SK-N-SH (cell line): ENCODE results near the gene GAN. TPM values are rescaled to one million over a fixed set of nuclear protein-coding genes. Genes with fewer than 3 reads are reported as not detected.

Experiments
- CTCF ChIA-PET: fragments of 300-600, 350-600 bp; formaldehyde crosslinking; extraction: SDS; loops from one replicate; lab custom pipeline; 2021; lab: Yijun Ruan, JAX
- POLR2A ChIA-PET: fragments of 350-600 bp; sonication (Branson Sonifier 250); formaldehyde crosslinking; extraction: SDS; loops from one replicate; lab custom pipeline; 2020; ENCODE audit warnings: antibody characterized with exemption, inconsistent platforms; lab: Yijun Ruan, JAX
- DNase-seq: peaks from one replicate; pipeline ENCODE4 v3.0.0; 2012
- H2AFZ ChIP-seq: fragments of 200-600 bp; sonication (generic); 2 replicates; pipeline ENCODE4 v1.8.1; 2016; ENCODE audit warnings: antibody characterized with exemption, mild to moderate bottlenecking, low read depth
- H3F3A ChIP-seq: fragments of 200-600 bp; sonication (generic); replicated peaks from 2 replicates; pipeline ENCODE3; 2016; ENCODE audit warnings: antibody characterized with exemption, mild to moderate bottlenecking; ENCODE audit not compliant: insufficient read depth
- H3K27ac ChIP-seq, 2 experiments: fragments of 200-500 bp in 1 of 2; fragments of 200-600 bp in 1 of 2; sonication (Bioruptor generic) in 1 of 2; sonication (generic), shearing (Covaris generic) in 1 of 2; 2 replicates each; pipeline versions ENCODE4 v1.5.1 to v1.6.1; 2014 to 2016; ENCODE audit warnings: low read depth in 2 of 2, inconsistent platforms in 1 of 2, low read length in 1 of 2, mild to moderate bottlenecking in 1 of 2, mixed read lengths in 1 of 2
- H3K27me3 ChIP-seq: fragments of 200-600 bp; sonication (generic), shearing (Covaris generic); 2 replicates; pipeline ENCODE4 v1.6.1; 2016; ENCODE audit warnings: mixed run types; ENCODE audit not compliant: insufficient read depth
- H3K36me3 ChIP-seq, 2 experiments: fragments of 200-500 bp in 1 of 2; fragments of 200-600 bp in 1 of 2; sonication (Bioruptor generic) in 1 of 2; sonication (generic) in 1 of 2; replicated peaks in 1 of 2; 2 replicates each; pipeline versions ENCODE3 to v1.5.1; 2014 to 2016; ENCODE audit warnings: low read length in 1 of 2, mild to moderate bottlenecking in 1 of 2; ENCODE audit not compliant: insufficient read depth in 2 of 2, control insufficient read depth in 1 of 2
- H3K4me1 ChIP-seq, 2 experiments: fragments of 200-500 bp in 1 of 2; fragments of 200-600 bp in 1 of 2; sonication (Bioruptor generic) in 1 of 2; sonication (generic), shearing (Covaris generic) in 1 of 2; 2 replicates each; pipeline versions ENCODE4 v1.5.1 to v1.6.1; 2014 to 2016; ENCODE audit warnings: low read depth in 1 of 2, low read length in 1 of 2, mixed run types in 1 of 2; ENCODE audit not compliant: insufficient read depth in 2 of 2, control insufficient read depth in 1 of 2
- H3K4me2 ChIP-seq: fragments of 200-600 bp; sonication (generic), shearing (Covaris generic); 2 replicates; pipeline ENCODE4 v1.6.1; 2017; ENCODE audit warnings: mixed run types
- H3K4me3 ChIP-seq, 2 experiments: fragments of 200-500 bp in 1 of 2; fragments of 200-600 bp in 1 of 2; sonication (Bioruptor generic) in 1 of 2; sonication (generic), shearing (Covaris generic) in 1 of 2; 2 replicates each; pipeline versions ENCODE4 v1.5.1 to v1.8.1; 2014 to 2016; ENCODE audit warnings: low read depth in 2 of 2, inconsistent platforms in 1 of 2, low read length in 1 of 2, mild to moderate bottlenecking in 1 of 2, mixed read lengths in 1 of 2, moderate library complexity in 1 of 2
- H3K79me2 ChIP-seq: fragments of 200-600 bp; sonication (generic); 2 replicates; pipeline ENCODE4 v1.8.1; 2017; ENCODE audit warnings: mild to moderate bottlenecking; ENCODE audit not compliant: insufficient read depth
- H3K9ac ChIP-seq: fragments of 200-600 bp; sonication (generic); 2 replicates; pipeline ENCODE4 v1.6.1; 2017; ENCODE audit warnings: mixed run types
- H3K9me2 ChIP-seq: fragments of 200-600 bp; sonication (generic); 2 replicates; pipeline ENCODE4 v1.6.1; 2017; ENCODE audit warnings: mixed run types
- H3K9me3 ChIP-seq: fragments of 200-600 bp; sonication (generic); 2 replicates; pipeline ENCODE4 v1.6.1; 2017; ENCODE audit warnings: mixed run types, mild to moderate bottlenecking, moderate library complexity
- H4K20me1 ChIP-seq: fragments of 200-600 bp; sonication (generic); 2 replicates; pipeline ENCODE4 v1.6.1; 2017; ENCODE audit warnings: mild to moderate bottlenecking, mixed run types; ENCODE audit not compliant: insufficient read depth
- CHD2 ChIP-seq: fragments of 150-350 bp; IDR thresholded peaks from 2 replicates; pipeline ENCODE4 v1.6.1; 2018; ENCODE audit warnings: low read length; ENCODE audit not compliant: partially characterized antibody
- ELF1 ChIP-seq: IDR thresholded peaks from 2 replicates; pipeline ENCODE4 v1.4.0; 2012
- EP300 ChIP-seq, 2 experiments: IDR thresholded peaks; 2 replicates each; pipeline versions ENCODE4 v1.4.0 to v1.6.1; 2012; ENCODE audit warnings: borderline replicate concordance in 1 of 2, low read depth in 1 of 2, low read length in 1 of 2
- EZH2phosphoT487 ChIP-seq: fragments of 200-600 bp; sonication (generic); IDR thresholded peaks from 2 replicates; pipeline ENCODE4 v1.6.1; 2017; ENCODE audit warnings: low read depth, mixed run types, mild to moderate bottlenecking, antibody characterized with exemption, moderate library complexity, borderline replicate concordance
- FOSL2 ChIP-seq: IDR thresholded peaks from 2 replicates; pipeline ENCODE4 v1.4.0; 2012; ENCODE audit warnings: low read depth, mild to moderate bottlenecking, moderate library complexity, borderline replicate concordance
- FOXJ3 ChIP-seq: sonication (generic); formaldehyde crosslinking; IDR thresholded peaks from 2 replicates; pipeline ENCODE4 v1.5.1; 2020; ENCODE audit warnings: mild to moderate bottlenecking, missing genetic modification reagents
- GABPA ChIP-seq: IDR thresholded peaks from 2 replicates; pipeline ENCODE4 v1.4.0; 2012; ENCODE audit warnings: low read depth, mild to moderate bottlenecking
- MEF2A ChIP-seq: IDR thresholded peaks from 2 replicates; pipeline ENCODE4 v1.4.0; 2012; ENCODE audit warnings: low read depth, borderline replicate concordance
- MXI1 ChIP-seq: IDR thresholded peaks from 2 replicates; pipeline ENCODE4 v1.6.1; 2012; ENCODE audit warnings: mild to moderate bottlenecking, low read depth, low read length, improper control_type of control experiment
- NFIC ChIP-seq: IDR thresholded peaks from 2 replicates; pipeline ENCODE4 v1.4.0; 2012; ENCODE audit warnings: borderline replicate concordance
- POLR2AphosphoS5 ChIP-seq: IDR thresholded peaks from 2 replicates; pipeline ENCODE4 v1.6.1; 2012; ENCODE audit warnings: low read depth, low read length
- RAD21 ChIP-seq: IDR thresholded peaks from 2 replicates; pipeline ENCODE4 v1.6.1; 2012; ENCODE audit warnings: mild to moderate bottlenecking, low read length
- RCOR1 ChIP-seq: fragments of 150-350 bp; IDR thresholded peaks from 2 replicates; pipeline ENCODE4 v1.6.1; 2017; ENCODE audit warnings: antibody characterized with exemption, low read length
- RFX5 ChIP-seq: IDR thresholded peaks from 2 replicates; pipeline ENCODE4 v1.6.1; 2012; ENCODE audit warnings: mild to moderate bottlenecking, improper control_type of control experiment, low read length
- SIN3A ChIP-seq: IDR thresholded peaks from 2 replicates; pipeline ENCODE4 v1.6.1; 2012; ENCODE audit warnings: low read depth, mild to moderate bottlenecking, low read length, moderate library complexity, borderline replicate concordance
- SMC3 ChIP-seq: IDR thresholded peaks from 2 replicates; pipeline ENCODE4 v1.6.1; 2012; ENCODE audit warnings: low read depth, low read length, improper control_type of control experiment
- TAF1 ChIP-seq: IDR thresholded peaks from 2 replicates; pipeline ENCODE4 v1.6.1; 2012; ENCODE audit warnings: low read depth, mild to moderate bottlenecking, low read length, moderate library complexity, borderline replicate concordance
- TEAD4 ChIP-seq: IDR thresholded peaks from 2 replicates; pipeline ENCODE4 v1.4.0; 2012; ENCODE audit warnings: mild to moderate bottlenecking, borderline replicate concordance; ENCODE audit not compliant: insufficient read depth
- WGBS: methylation state at CpG from one replicate; pipeline ENCODE4 v1.1.6; 2017; ENCODE audit warnings: low lambda C conversion rate; 5-methylcytosine and 5-hydroxymethylcytosine counted together
- polyA plus RNA-seq, 3 experiments: library from polyadenylated mRNA; depleted of rRNA; stranded (reverse); fragments of >200 nt; gene quantifications; 2 replicates each; pipeline ENCODE4 v1.2.3, GENCODE V29; 2012
- TF ChIP-seq, protein P1 (sequence below): IDR thresholded peaks from 2 replicates; pipeline ENCODE4 v1.4.0; 2012; ENCODE audit warnings: low read depth, borderline replicate concordance
- TF ChIP-seq, protein P2 (sequence below): fragments of 200-600 bp; sonication (generic); IDR thresholded peaks from 2 replicates; pipeline ENCODE4 v1.6.1; 2017; ENCODE audit warnings: antibody characterized with exemption, mild to moderate bottlenecking, moderate library complexity
- TF ChIP-seq, protein P3 (sequence below): IDR thresholded peaks from 2 replicates; pipeline ENCODE4 v1.4.0; 2012; ENCODE audit warnings: low read depth
- TF ChIP-seq, protein P4 (sequence below): fragments of 150-350 bp; IDR thresholded peaks from 2 replicates; pipeline ENCODE4 v1.6.1; 2016; ENCODE audit warnings: mild to moderate bottlenecking, low read depth, low read length

Gene GAN
- polyA plus RNA-seq, 1 of the 3 experiments (the other 2 are of a cell fraction) = 0.79 TPM

DNA sequence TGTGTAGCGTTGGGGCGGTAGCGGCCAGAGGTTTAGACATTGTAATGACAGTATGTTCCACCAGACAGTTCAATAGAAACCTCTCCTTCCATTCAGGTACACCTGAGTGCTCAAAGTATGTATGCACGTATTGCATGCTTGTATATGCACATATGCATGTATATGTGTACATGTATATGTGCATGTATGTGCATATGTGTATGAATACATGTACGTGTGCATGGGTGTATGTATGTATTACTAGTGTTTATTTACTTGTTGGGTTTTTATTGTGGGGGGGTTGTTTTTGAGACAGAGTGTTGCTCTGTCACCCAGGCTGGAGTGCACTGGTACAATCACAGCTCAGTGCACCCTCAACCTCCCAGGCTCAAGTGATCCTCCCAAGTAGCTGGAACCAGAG lies 46.3 kb upstream of the GAN start:
- TF ChIP-seq EZH2phosphoT487 (no peak), RFX5 (no peak), GABPA (no peak), MEF2A (no peak), TEAD4 (no peak), FOSL2 (no peak), RAD21 (no peak), TAF1 (no peak), CHD2 (no peak), RCOR1 (no peak)
- TF ChIP-seq, protein P1, sequence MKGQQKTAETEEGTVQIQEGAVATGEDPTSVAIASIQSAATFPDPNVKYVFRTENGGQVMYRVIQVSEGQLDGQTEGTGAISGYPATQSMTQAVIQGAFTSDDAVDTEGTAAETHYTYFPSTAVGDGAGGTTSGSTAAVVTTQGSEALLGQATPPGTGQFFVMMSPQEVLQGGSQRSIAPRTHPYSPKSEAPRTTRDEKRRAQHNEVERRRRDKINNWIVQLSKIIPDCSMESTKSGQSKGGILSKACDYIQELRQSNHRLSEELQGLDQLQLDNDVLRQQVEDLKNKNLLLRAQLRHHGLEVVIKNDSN = no peak
- TF ChIP-seq, protein P2, sequence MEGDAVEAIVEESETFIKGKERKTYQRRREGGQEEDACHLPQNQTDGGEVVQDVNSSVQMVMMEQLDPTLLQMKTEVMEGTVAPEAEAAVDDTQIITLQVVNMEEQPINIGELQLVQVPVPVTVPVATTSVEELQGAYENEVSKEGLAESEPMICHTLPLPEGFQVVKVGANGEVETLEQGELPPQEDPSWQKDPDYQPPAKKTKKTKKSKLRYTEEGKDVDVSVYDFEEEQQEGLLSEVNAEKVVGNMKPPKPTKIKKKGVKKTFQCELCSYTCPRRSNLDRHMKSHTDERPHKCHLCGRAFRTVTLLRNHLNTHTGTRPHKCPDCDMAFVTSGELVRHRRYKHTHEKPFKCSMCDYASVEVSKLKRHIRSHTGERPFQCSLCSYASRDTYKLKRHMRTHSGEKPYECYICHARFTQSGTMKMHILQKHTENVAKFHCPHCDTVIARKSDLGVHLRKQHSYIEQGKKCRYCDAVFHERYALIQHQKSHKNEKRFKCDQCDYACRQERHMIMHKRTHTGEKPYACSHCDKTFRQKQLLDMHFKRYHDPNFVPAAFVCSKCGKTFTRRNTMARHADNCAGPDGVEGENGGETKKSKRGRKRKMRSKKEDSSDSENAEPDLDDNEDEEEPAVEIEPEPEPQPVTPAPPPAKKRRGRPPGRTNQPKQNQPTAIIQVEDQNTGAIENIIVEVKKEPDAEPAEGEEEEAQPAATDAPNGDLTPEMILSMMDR = no peak
- TF ChIP-seq, all 33 proteins: peak for 0
- WGBS = 76% methylated on average over 5 of the region's 5 CpGs
- Histone ChIP-seq H3K9ac (no peak overlapping the region), H3K27me3 (no peaks in the 10 kb centered on the region), H3K9me2 (no peaks in the 10 kb centered on the region), H3K27ac (no peak overlapping the region), H4K20me1 (no peaks in the 10 kb centered on the region), H3K4me3 (no peak overlapping the region), H3K79me2 (no peaks in the 10 kb centered on the region), H3K4me2 (no peak overlapping the region), H3K4me1 (no peaks in the 10 kb centered on the region; a peak in 1 of 4 replicates), H3K36me3 (no peaks in the 10 kb centered on the region), H3F3A (no peaks in the 10 kb centered on the region), H2AFZ (no peak overlapping the region), H3K9me3 (no peaks in the 10 kb centered on the region)
- ChIA-PET CTCF (interaction anchor here (2.4 kb wide), 1 partner anchor 64 kb away, joined by 6 read pairs; no protein-coding TSS in a partner anchor), POLR2A (no interaction called here)
- no peak for DNase-seq

DNA sequence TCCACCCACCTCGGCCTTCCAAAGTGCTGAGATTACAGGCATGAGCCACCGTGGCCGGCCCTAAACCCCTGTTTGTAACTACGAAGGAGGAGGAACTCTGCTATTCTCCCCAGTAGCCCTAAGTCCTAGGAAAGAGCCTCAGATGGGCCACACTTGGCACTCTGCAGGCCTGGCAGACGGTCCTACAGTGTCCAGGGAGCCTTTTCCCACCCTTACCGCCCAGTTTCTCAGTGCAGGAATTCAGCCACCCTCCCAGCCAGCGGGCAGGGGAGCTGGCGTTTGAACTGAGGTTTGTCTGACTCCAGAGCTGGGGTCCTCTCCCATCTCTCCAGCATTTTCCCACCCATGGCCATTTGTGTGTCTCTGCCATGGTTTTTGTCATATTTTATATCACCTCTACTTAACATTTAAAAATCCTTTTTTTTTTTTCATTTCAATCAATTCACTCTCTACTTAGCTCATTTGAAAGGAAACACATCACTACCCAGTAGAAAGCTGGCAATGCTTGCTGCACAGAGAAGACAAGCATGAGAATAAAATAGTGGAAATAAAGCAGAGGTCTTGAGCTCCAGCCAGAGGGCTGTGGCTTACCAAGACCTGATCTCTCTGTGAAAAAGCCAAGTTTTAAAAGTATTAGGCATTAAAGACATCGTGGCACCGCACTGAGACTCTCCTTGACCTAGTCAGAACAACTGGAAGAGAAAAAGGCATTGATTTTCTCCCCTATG lies 41.4 kb upstream of the GAN start:
- no peak for DNase-seq
- no peaks in the 10 kb centered on the region for H3K79me2 ChIP-seq
- H2AFZ ChIP-seq = no peak overlapping the region
- H3F3A ChIP-seq = no peaks in the 10 kb centered on the region
- TF ChIP-seq EZH2phosphoT487 (no peak), FOSL2 (no peak), MEF2A (no peak), SIN3A (no peak), SMC3 (no peak), POLR2AphosphoS5 (no peak), FOXJ3 (CRISPR knock-in tag) (no peak), RFX5 (no peak), NFIC (no peak), GABPA (no peak), MXI1 (no peak), EP300 (IDR thresholded peaks at IDR 0.05; ENCODE audit: borderline replicate concordance in 1 of 2, low read depth in 1 of 2, low read length in 1 of 2) (no peak), ELF1 (no peak), RCOR1 (no peak)
- TF ChIP-seq, protein P3, sequence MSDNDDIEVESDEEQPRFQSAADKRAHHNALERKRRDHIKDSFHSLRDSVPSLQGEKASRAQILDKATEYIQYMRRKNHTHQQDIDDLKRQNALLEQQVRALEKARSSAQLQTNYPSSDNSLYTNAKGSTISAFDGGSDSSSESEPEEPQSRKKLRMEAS = no peak
- TF ChIP-seq, protein P4, sequence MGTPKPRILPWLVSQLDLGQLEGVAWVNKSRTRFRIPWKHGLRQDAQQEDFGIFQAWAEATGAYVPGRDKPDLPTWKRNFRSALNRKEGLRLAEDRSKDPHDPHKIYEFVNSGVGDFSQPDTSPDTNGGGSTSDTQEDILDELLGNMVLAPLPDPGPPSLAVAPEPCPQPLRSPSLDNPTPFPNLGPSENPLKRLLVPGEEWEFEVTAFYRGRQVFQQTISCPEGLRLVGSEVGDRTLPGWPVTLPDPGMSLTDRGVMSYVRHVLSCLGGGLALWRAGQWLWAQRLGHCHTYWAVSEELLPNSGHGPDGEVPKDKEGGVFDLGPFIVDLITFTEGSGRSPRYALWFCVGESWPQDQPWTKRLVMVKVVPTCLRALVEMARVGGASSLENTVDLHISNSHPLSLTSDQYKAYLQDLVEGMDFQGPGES = no peak
- TF ChIP-seq, all 33 proteins: peak for 0
- Histone ChIP-seq H3K9me2 (no peaks in the 10 kb centered on the region), H3K27ac (no peak overlapping the region), H3K36me3 (no peaks in the 10 kb centered on the region), H3K27me3 (no peaks in the 10 kb centered on the region), H3K4me3 (no peak overlapping the region), H3K9me3 (no peaks in the 10 kb centered on the region), H3K4me1 (no peaks in the 10 kb centered on the region; a peak in 1 of 4 replicates), H3K9ac (no peak overlapping the region), H3K4me2 (no peak overlapping the region), H4K20me1 (no peaks in the 10 kb centered on the region)
- 65% methylated on average over 10 of the region's 10 CpGs for WGBS
- ChIA-PET CTCF (interaction anchor here (0.9 to 1.7 kb wide), 3 partner anchors 10 to 132 kb away, joined by 3 to 9 read pairs (median 3); no protein-coding TSS in a partner anchor), POLR2A (interaction anchor here (0.7 kb wide), 1 partner anchor 41 kb away, joined by 3 read pairs; no protein-coding TSS in a partner anchor)
